Hindlimb muscle (tissue), 1 donor: Measurements from ENCODE around the gene HS3ST3A1. TPM values are rescaled to one million over a fixed set of nuclear protein-coding genes. Genes with fewer than 3 reads are reported as not detected.
A peak's percentile ranks its signal among the peaks of the same experiment; 100 is the strongest.

ENCODE experiments used
- DNase-seq: peaks from one replicate; pipeline ENCODE4 v3.0.0-alpha.2; 2013
- polyA plus RNA-seq: library from polyadenylated mRNA; unstranded; fragments of 120-200 nt; gene quantifications from one replicate; pipeline ENCODE4 v1.2.1, GENCODE V29; 2013; ENCODE audit not compliant: insufficient read length

The HS3ST3A1 gene
- polyA plus RNA-seq, 1 donor: 0.83 TPM

DNA sequence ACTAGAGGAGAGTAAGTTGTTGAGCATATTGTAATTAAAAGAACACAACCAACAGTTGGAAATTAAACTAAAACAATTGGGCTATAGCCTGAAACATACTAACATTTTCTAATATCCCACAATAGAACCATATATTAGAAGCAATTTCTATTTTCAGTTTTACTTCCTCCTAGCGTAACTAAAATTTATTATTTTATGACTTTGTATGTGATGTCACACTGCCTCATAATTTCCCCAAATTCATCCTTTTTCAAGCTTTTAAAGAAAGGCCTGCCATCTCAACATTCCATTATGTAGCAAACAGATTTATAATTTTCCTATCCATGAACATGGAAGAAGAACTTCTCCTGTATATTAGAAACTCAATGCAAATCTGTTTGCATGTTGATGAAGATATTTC lies 110.2 kb downstream of the HS3ST3A1 start:
- DNase-seq: no peak

DNA sequence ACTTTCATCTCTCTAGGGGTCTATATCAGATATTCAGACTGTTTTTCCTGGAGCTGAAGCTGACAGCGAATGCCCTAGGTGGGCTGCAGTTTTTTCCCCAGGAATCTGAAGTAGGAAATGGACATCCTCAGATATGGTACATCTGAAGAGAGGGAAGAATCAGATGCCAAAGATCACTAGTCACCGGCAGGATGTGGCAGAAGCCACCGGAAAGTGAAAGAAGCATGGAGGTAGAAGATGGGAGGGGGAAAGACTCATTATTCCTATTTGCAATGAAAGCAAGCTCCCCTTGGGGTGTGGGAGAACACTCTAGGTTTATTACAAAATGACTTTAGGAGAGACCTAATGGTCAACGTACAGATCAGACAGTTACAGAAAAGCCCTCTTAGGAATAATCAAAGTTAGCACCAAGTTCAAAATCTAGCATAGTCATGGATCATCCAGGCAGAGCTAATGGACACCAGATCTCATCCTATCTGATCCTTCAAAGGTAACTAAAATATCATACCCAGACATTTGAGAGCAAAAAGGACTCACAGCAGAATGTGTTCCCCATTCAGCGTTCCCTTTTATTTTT lies 110.7 kb downstream of the HS3ST3A1 start:
- DNase-seq: no peak

GRCh38 chr17:13490427-13490826 lies 111.3 kb downstream of the HS3ST3A1 start:
- DNase-seq: no peak

GRCh38 chr17:13485327-13485726 lies 116.4 kb downstream of the HS3ST3A1 start:
- DNase-seq: no peak

DNA sequence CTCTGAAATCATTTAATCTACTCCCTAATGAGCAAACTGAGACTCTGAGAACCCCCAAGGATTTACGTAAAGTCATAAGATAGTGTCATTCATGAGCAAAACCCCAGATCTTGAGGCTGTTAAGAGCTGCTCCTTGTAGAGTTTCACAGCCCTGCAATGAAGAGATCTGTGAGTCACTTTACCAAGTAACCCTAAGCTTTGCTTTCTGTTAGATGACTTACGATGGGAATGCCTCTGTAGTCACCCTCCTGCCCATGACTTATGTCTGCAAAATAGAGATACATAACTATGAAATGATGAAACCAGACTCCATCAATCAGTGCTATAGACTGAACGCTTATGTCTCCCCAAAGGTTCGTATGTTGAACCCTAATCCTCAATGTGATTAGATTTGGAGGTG lies 117.7 kb downstream of the HS3ST3A1 start:
- no peak for DNase-seq

DNA sequence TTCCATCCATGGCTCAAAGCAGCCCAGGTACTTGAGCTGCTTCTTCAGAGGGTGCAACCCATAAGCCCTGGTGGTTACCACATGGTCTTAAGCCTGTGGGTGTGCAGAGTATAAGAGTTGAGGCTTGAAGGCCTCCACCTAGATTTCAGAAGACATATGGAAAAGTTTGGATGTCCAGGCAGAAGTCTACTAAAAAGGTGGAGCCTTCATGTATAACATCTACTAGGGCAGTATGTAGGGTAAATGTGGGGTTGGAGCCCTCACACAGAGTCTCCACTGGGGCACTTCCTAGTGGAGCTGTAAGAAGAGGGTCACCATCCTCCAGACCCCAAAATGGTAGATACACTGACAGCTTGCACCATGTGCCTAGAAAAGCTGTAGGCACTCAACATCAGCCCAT lies 120.9 kb downstream of the HS3ST3A1 start:
- no peak for DNase-seq

DNA sequence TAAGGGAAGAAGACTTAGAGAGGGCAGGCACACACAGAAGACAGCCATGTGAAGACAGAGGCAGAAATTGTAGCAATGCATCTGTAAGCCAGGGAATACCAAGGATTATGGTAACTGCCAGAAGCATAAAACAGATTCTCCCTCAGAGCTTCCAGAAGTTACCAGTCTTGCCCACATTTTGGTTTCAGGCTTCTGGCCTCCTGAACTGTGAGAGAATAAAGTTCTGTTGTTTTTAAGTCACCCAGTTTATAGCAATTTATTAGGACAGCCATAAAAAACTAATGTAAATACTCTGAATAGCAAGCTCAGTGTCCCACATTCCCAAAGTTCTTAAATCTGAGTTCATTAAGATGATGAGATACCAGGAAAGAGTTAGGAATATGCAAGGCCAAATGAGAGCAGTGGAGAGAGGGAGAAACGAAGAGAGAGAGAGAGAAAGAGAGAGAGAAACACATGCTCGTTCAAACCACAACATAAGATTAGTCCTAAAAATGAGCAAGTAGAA lies 123.4 kb downstream of the HS3ST3A1 start:
- no peak for DNase-seq

- no peak for DNase-seq
Observed at GRCh38 chr17:13477180-13477611, 124.5 kb downstream of the HS3ST3A1 start.

- no peak for DNase-seq
Observed at GRCh38 chr17:13476720-13477119, 125.0 kb downstream of the HS3ST3A1 start.

GRCh38 chr17:13475574-13476223 lies 126.0 kb downstream of the HS3ST3A1 start:
- DNase-seq: no peak

DNA sequence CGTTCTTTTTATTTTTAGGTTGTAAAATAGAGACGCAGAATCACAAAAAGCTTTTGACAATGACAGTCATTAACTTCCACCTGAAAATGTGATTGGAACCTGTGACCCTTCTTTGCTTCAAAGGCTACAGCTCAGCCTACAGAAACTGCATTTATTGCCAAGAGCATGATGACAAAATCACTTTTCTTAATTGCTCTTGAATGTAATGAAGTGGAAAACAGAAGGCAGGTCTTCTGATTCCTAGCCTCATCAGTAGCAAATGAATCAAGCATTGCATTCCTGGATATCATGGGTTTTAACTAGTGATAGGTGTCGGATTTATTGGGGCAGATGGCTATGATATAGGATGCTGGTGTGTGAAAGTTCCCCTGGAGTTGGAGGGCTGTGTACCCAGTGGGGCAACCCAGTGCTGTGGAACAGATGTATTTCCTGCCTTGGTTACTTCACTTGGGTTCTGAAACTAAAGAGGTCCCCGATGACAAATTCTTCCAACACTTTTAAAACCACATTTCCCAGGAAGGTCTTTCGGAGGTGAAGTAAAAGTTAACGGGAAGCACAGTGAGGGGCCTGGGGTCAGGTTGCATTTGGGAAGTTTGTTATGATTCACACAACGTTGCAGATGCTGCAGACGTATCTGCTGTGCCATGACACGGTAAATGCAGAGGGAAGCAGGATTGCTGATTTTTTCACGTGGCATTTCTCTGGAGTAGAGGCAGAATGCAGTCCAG lies 127.5 kb downstream of the HS3ST3A1 start:
- DNase-seq: no peak

DNA sequence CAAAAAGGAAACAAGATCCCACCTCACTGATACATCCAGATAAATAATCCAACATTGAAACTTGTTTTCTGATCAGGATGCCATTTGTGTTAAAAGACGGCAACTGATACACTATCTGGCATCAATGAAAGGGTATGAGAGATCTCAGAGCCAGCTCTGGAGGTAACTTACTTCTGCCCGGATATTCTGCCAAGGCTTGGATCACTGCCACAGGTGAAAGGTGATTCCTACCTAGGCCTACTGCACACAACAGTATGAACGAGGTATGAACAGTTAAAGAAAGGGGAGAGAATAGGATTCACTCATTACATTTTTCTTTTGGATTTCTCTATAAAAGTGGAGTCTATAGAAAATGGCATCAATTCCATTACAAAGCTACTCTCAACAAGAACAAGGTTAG lies 136.1 kb downstream of the HS3ST3A1 start:
- DNase-seq: no peak

GRCh38 chr17:13462673-13463124 lies 139.0 kb downstream of the HS3ST3A1 start:
- DNase-seq: no peak

DNA sequence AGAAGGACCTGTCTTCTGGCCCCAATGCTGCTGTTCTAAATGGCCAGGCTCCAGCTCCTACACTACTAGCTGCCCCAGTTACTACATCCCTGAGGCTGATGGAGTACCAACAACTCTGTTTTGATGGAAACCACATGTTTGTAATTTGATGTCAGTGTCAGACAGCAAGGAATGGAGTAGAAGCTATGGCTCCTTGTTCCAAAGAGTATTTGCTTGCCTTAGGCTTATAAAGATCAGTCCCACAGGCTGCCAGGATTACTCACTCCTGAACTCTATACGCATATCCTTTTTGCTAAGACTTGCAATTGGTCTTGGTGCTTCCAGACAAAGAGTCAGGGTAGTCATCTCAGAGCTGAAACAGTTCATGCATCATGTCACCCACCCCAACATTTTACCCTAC lies 139.6 kb downstream of the HS3ST3A1 start:
- no peak for DNase-seq

DNA sequence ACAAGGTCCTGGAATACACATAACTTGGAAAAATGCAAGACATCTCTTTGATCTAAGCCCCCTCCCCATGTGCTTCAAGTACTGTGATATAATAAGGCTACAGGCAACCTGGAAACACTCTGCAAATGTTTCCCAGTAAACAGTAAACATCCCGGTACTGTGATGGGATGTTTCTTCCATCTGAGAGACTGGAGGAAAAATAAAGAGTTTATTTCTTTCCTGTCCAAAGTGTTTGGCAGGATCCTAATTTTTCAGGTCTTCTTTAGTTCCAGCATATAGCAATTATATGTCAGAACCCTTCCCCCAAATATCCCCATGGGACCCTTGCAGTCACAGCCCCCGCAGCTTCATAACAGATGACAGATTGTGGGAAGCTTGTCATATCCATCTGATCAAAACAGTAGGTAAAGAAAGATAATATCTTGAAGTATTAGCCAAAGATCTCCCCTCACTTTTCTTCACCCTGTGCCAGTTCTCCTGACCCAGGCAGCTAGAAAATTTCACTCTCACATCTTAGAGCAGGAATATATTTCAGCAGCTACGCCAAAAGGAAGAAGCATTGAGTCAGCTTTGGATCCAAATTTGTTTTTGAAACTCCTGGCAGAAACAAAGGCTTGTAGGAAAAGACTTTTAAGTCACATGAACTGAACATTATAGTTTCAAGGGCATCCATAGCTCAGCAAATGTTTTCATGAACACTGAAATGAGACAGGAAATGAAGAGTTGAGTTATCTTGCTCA lies 141.3 kb downstream of the HS3ST3A1 start:
- peak; percentile 45 for DNase-seq

DNA sequence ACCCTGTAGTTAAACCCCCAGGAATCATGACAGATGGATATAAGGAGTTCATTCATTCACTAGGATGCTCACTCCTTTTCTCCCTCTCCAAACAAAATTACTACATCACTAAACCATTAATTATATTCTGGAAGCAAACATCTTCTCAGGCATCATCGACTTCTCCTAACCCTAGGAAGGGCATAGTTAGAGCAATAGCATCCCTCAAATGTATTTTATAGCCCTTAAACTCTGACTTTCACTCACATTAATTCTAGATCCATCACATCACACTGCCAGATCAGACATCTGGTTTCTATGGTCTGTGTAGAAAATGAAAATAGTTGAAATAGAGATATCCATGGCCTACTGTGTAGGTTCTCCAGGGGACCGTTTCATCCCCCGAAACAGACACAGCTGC lies 143.9 kb downstream of the HS3ST3A1 start:
- DNase-seq: no peak
